ENCODE measurements around the gene IL22.
A peak's percentile ranks its signal among the peaks of the same experiment; 100 is the strongest.

DNA sequence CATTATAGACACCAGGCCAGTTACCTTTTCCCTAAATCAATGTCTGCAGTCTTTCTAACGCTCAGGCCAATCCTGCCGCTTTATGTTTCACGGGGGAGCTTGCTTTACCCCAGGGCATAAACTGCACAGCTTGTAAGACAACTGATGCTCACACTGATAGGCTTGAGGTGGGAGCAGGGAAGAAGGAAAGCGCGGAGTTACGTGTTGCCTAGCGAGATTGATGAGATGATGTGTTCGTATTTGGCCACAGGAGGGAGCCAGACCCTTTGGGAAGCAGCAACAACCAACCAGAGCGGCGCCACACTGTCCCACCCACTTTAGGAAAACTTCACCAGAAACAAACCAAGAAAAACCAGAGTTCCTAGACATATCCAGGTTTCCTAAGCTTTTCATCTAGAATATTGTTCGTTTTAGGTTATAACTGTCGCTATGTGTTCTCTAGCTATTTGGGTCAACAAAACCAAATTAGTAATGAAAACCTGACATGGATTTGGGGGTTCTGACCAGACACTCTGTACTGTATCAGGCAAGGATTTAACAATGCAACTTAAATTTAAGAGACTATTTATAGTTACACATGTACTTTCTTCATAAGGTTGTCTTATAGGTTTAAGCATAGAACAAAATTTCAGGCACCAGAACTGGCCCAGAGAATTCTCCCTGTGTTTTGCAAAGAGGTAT lies 30.2 kb downstream of the IL22 start:
- TF ChIP-seq, protein P1, sequence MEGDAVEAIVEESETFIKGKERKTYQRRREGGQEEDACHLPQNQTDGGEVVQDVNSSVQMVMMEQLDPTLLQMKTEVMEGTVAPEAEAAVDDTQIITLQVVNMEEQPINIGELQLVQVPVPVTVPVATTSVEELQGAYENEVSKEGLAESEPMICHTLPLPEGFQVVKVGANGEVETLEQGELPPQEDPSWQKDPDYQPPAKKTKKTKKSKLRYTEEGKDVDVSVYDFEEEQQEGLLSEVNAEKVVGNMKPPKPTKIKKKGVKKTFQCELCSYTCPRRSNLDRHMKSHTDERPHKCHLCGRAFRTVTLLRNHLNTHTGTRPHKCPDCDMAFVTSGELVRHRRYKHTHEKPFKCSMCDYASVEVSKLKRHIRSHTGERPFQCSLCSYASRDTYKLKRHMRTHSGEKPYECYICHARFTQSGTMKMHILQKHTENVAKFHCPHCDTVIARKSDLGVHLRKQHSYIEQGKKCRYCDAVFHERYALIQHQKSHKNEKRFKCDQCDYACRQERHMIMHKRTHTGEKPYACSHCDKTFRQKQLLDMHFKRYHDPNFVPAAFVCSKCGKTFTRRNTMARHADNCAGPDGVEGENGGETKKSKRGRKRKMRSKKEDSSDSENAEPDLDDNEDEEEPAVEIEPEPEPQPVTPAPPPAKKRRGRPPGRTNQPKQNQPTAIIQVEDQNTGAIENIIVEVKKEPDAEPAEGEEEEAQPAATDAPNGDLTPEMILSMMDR (IDR thresholded peaks at IDR 0.05): peak; percentile 98
- TF ChIP-seq ZFX (IDR thresholded peaks at IDR 0.05; ENCODE audit: borderline replicate concordance): no peak
